Central memory CD8-positive, alpha-beta T cell (primary cell): ENCODE measurements around the gene ANKRD60.

Source experiments
- ATAC-seq: fragments of 150-1000 bp; cut with Tn5 transposase; replicated peaks from 2 replicates; pipeline ENCODE4 v1.10.0; 2022; ENCODE audit warnings: mild to moderate bottlenecking, moderate FRiP score, moderate number of reproducible peaks; ENCODE audit not compliant: poor library complexity, severe bottlenecking; ENCODE audit errors: extremely low read depth
- DNase-seq, 2 donors: peaks; one replicate each; pipeline ENCODE4 v3.0.0; 2021; ENCODE audit warnings: low spot score in 2 of 2
- H3K27ac Mint-ChIP-seq: one replicate; pipeline ENCODE4 v1.8.0; 2022; ENCODE audit warnings: low read depth, mild to moderate bottlenecking, moderate library complexity, mixed read lengths
- H3K27me3 Mint-ChIP-seq: one replicate; pipeline ENCODE4 v1.8.0; 2022; ENCODE audit warnings: mixed read lengths
- H3K36me3 Mint-ChIP-seq: one replicate; pipeline ENCODE4 v1.8.0; 2022; ENCODE audit warnings: mild to moderate bottlenecking, moderate library complexity, mixed read lengths; ENCODE audit not compliant: insufficient read depth
- H3K4me1 Mint-ChIP-seq: one replicate; pipeline ENCODE4 v1.8.0; 2022; ENCODE audit warnings: mixed read lengths
- H3K4me3 Mint-ChIP-seq: one replicate; pipeline ENCODE4 v1.8.0; 2022; ENCODE audit warnings: mild to moderate bottlenecking, moderate library complexity, mixed read lengths
- H3K9me3 Mint-ChIP-seq: one replicate; pipeline ENCODE4 v1.8.0; 2022; ENCODE audit warnings: mixed read lengths

The ANKRD60 gene

DNA sequence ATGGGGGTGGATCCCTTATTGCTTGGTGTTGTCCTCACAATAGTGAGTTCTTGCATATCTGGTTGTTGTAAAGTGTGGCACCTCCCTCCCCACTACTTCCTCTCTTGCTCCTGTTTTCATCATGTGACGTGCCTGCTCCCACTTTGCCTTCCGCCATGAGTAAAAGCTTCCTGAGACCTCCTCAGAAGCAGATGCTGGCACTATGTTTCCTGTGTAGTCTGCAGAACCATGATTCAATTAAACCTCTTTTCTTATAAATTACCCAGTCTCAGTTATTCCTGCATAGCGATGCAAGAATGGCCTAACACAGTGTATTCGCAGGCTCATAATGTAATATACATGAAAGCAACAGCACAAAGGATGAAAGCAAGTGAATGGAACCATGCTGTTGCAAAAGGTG lies 28.4 kb upstream of the ANKRD60 start:
- Mint-ChIP-seq H3K4me1 (peaks cover 5% of the 10 kb centered on the region), H3K27me3 (no peaks in the 10 kb centered on the region), H3K9me3 (no peaks in the 10 kb centered on the region), H3K27ac (no peak overlapping the region), H3K36me3 (peaks cover 3% of the 10 kb centered on the region), H3K4me3 (no peak overlapping the region)
- ATAC-seq, result no peak
- no peak for DNase-seq

GRCh38 chr20:58256307-58256706 lies 27.9 kb upstream of the ANKRD60 start:
- Mint-ChIP-seq H3K27ac (no peak overlapping the region), H3K9me3 (no peaks in the 10 kb centered on the region), H3K27me3 (no peaks in the 10 kb centered on the region), H3K36me3 (peaks cover 3% of the 10 kb centered on the region), H3K4me1 (peaks cover 5% of the 10 kb centered on the region), H3K4me3 (no peak overlapping the region)
- DNase-seq, result no peak
- ATAC-seq, result no peak

DNA sequence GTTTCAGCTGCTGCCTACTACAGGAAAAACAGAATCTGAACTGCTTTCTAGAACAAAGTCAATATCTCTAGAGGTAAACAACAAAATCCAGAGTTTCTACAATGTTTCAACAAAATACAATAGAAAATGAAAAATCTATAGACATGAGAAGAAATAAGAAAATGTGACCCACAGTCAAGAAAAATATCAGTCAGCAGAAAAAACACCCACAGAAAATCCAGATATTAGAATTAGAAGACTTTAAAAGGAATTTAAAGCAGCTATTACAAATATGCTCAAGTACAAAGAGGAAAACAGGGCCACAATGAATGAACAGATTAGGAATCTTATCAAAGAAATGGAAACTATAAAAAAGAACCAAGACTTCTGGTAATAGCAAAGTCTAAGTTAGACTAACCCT lies 26.4 kb upstream of the ANKRD60 start:
- no peaks in the 10 kb centered on the region for H3K9me3 Mint-ChIP-seq
- no peak overlapping the region for H3K4me3 Mint-ChIP-seq
- ATAC-seq (no peak), DNase-seq (no peak)
- H3K4me1 Mint-ChIP-seq, result peaks cover 5% of the 10 kb centered on the region
- peaks cover 7% of the 10 kb centered on the region for H3K36me3 Mint-ChIP-seq
- no peak overlapping the region for H3K27ac Mint-ChIP-seq
- no peaks in the 10 kb centered on the region for H3K27me3 Mint-ChIP-seq

DNA sequence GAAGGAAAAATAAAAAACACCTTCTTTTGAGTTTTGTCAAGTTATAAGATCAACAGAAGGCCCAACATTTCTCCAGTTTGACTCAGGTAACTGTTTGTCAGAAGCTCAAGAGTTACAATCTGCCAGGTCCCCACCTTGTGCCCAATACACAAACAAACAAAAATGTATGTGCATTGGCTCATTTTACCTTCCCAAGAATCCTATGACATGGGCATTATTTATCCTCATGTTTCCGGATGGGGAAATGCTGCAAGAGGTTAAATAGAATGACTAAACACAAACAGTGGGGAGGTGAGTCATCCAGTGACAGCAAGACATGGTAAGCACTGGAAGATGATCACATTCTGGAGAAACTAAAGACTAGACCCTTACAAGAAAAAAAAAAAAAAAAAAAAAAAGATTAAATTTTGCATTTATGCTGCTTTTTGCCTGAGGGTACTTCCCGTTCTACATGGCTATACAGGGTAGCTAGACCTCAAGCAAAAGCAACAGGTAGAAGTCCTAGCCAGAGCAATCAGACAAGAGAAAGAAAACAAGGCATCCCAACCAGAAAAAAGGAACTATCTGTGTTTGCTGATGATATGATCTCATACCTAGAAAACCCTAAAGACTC lies 23.6 kb upstream of the ANKRD60 start:
- no peak for ATAC-seq
- no peak overlapping the region for H3K27ac Mint-ChIP-seq
- peaks cover 10% of the 10 kb centered on the region for H3K36me3 Mint-ChIP-seq
- no peaks in the 10 kb centered on the region for H3K27me3 Mint-ChIP-seq
- no peak overlapping the region for H3K4me3 Mint-ChIP-seq
- no peak for DNase-seq
- no peaks in the 10 kb centered on the region for H3K9me3 Mint-ChIP-seq
- H3K4me1 Mint-ChIP-seq, result no peaks in the 10 kb centered on the region

DNA sequence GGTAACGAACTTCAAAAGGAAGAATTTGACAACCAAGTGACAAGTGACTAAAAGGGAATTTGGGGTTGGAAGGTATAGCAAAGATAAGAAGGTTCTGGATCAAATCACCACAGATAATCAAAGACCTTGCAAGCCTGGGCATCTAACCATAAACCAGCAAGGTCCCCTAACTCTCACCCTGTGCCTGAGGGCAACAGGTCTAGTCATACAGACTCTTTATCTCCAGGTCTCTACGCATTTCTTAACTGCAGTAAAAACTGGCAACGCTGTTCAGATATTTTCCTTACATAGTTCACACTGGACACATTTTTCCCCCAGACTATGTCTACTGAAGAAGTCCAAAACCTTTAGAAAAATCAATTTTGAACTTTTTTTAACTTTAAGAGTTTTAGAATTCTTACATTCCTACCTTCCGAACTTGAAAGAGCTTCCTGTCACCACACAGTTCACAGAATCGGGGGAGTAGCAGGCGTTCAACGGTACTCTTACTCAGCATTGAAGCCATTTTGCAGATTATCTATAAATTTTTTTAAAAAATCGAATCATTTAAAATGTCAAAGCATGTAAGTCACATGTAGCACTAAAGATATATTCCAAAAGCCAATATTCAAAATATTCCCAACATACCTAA lies 23.0 kb upstream of the ANKRD60 start:
- no peak for ATAC-seq
- Mint-ChIP-seq H3K4me1 (no peaks in the 10 kb centered on the region), H3K9me3 (no peaks in the 10 kb centered on the region), H3K4me3 (no peak overlapping the region), H3K27ac (no peak overlapping the region), H3K27me3 (no peaks in the 10 kb centered on the region), H3K36me3 (peaks cover 14% of the 10 kb centered on the region)
- no peak for DNase-seq

DNA sequence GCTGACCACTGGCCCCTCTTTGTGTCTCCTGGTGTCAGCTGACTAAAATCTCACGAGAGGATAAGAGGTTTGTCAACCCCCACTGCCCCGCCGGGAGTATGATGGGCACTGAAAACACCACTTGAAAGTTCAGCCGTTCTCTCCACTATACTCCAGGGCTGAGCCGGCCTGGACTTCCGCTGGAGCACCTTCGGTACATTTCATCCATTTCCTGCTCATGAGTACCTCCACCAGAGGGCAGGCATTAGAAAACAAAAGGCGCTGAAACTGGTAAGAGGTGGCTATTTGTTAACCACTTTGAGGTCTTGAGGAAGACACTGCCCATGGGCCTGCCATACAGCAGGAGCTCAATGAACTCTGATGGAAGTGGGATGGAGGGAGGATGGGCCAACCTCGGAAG lies 17.9 kb upstream of the ANKRD60 start:
- Mint-ChIP-seq H3K4me1 (no peaks in the 10 kb centered on the region), H3K27me3 (no peaks in the 10 kb centered on the region), H3K9me3 (no peaks in the 10 kb centered on the region), H3K4me3 (no peak overlapping the region), H3K36me3 (peaks cover 23% of the 10 kb centered on the region), H3K27ac (no peak overlapping the region)
- DNase-seq (no peak), ATAC-seq (no peak)

GRCh38 chr20:58245931-58246330 lies 17.5 kb upstream of the ANKRD60 start:
- no peaks in the 10 kb centered on the region for H3K27me3 Mint-ChIP-seq
- H3K4me3 Mint-ChIP-seq, result no peak overlapping the region
- no peak for ATAC-seq
- H3K36me3 Mint-ChIP-seq, result peaks cover 23% of the 10 kb centered on the region
- H3K27ac Mint-ChIP-seq, result no peak overlapping the region
- no peaks in the 10 kb centered on the region for H3K9me3 Mint-ChIP-seq
- DNase-seq, result no peak
- no peaks in the 10 kb centered on the region for H3K4me1 Mint-ChIP-seq

GRCh38 chr20:58245181-58245891 lies 16.9 kb upstream of the ANKRD60 start:
- H3K27me3 Mint-ChIP-seq, result no peaks in the 10 kb centered on the region
- peaks cover 21% of the 10 kb centered on the region for H3K36me3 Mint-ChIP-seq
- DNase-seq (no peak), ATAC-seq (no peak)
- no peaks in the 10 kb centered on the region for H3K4me1 Mint-ChIP-seq
- H3K9me3 Mint-ChIP-seq, result no peaks in the 10 kb centered on the region
- no peak overlapping the region for H3K27ac Mint-ChIP-seq
- H3K4me3 Mint-ChIP-seq, result no peak overlapping the region

DNA sequence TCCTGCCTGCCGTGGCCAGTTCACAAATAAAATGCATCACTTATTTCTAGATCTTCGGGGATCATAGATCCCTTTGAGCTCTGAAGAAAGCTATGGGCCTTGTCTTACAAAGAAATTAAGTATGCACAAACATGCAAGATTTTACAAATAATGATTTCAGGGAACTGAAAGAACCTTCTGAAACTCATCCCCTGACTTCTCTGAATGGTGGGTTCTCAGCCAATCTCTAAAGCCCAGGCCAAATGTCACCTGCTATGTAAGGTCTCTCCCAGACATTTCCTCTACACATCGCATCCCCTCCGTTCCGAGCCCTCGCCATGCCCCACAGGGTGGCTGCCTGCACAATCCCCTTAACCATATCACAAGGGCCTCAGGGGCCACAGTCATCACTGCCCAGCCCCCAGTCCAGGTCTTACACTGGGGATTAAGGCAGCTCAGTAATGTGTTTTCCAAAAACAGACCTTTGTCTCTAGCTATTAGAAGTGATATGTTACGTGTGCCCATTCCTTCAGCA lies 16.1 kb upstream of the ANKRD60 start:
- DNase-seq (no peak), ATAC-seq (no peak)
- no peaks in the 10 kb centered on the region for H3K4me1 Mint-ChIP-seq
- no peak overlapping the region for H3K4me3 Mint-ChIP-seq
- no peaks in the 10 kb centered on the region for H3K9me3 Mint-ChIP-seq
- no peak overlapping the region for H3K27ac Mint-ChIP-seq
- no peaks in the 10 kb centered on the region for H3K27me3 Mint-ChIP-seq
- peaks cover 20% of the 10 kb centered on the region for H3K36me3 Mint-ChIP-seq

DNA sequence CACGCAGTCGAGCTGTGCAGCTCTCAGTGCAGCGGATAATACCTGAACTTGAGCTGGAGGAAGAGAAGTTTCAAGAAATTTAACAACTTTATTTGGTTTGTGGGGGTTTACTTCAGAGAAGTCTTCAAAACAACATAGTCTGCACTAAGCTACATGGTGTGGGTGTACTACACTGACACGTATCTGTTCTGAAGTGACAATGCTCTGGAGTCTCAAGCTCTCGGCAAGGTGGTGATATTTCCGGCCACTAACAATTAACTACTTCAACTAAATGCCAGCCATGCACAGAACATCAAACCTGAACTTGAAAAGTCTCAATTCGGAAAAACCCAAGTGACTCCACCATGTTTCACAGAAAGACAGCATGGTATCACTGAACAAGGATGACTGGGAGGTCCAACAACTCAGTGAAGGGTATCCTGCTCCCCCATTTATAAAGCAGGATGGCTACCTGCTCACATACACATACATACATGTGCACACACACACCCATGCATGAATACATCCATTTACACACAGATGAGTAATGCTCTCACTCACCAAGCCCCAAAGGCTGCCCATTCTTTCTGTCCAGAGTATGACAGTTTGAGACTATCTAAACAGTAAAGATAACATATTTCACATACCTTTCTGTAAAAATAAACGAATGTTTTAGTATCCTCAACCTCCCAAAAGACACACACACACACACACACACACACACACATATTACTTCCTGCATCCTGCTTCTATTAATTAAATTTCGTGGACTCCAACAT lies 15.4 kb upstream of the ANKRD60 start:
- Mint-ChIP-seq H3K36me3 (peaks cover 20% of the 10 kb centered on the region), H3K27ac (no peak overlapping the region)
- no peak for ATAC-seq

DNA sequence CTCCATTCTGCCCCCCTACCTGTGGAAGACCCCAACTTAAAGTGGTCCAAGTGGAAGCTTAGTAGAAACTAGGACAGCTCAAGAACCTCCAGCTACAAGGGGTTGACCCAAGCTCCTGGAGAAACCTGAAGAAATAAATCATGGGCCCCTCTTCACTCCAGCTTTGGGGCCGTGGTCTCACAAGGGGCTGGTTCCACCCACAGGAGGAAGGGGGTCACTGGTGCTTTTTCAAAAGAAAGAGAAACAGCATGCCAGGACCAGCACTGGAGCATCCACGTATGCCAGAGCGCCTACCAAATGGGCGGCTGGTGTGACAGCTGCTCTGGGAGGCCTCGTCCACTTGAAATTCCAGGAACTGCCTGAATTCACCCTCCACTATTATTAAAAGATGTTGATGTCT lies 14.4 kb upstream of the ANKRD60 start:
- no peaks in the 10 kb centered on the region for H3K9me3 Mint-ChIP-seq
- H3K36me3 Mint-ChIP-seq, result peaks cover 18% of the 10 kb centered on the region
- H3K27me3 Mint-ChIP-seq, result no peaks in the 10 kb centered on the region
- H3K4me3 Mint-ChIP-seq, result no peak overlapping the region
- H3K27ac Mint-ChIP-seq, result no peak overlapping the region
- no peak for ATAC-seq
- no peaks in the 10 kb centered on the region for H3K4me1 Mint-ChIP-seq
- DNase-seq, result no peak

More for the DNA sequence above, 15.4 kb upstream of the ANKRD60 start:
- no peak overlapping the region for H3K4me3 Mint-ChIP-seq
- no peaks in the 10 kb centered on the region for H3K4me1 Mint-ChIP-seq
- H3K9me3 Mint-ChIP-seq, result no peaks in the 10 kb centered on the region
- no peaks in the 10 kb centered on the region for H3K27me3 Mint-ChIP-seq
- DNase-seq, result no peak

GRCh38 chr20:58241766-58242465 lies 13.5 kb upstream of the ANKRD60 start:
- no peaks in the 10 kb centered on the region for H3K4me1 Mint-ChIP-seq
- no peak overlapping the region for H3K4me3 Mint-ChIP-seq
- no peak for ATAC-seq
- no peak for DNase-seq
- no peaks in the 10 kb centered on the region for H3K27me3 Mint-ChIP-seq
- peaks cover 14% of the 10 kb centered on the region for H3K36me3 Mint-ChIP-seq
- no peaks in the 10 kb centered on the region for H3K9me3 Mint-ChIP-seq
- no peak overlapping the region for H3K27ac Mint-ChIP-seq
